ENCODE measurements around the gene IL17B. TPM values are rescaled to one million over a fixed set of nuclear protein-coding genes. Genes with fewer than 3 reads are reported as not detected.

Gene IL17B
- total and polyA plus RNA-seq, 2 donors (not counting 3 experiments of a cell fraction or from before 2014, with no cell fraction given) = not detected

GRCh38 chr5:149381986-149382338 lies 2.9 kb upstream of the IL17B start:
- Histone ChIP-seq H3K27ac (ENCODE audit: insufficient read depth, low read depth, low read length) (no peak overlapping the region), H3K9ac (replicated peaks; ENCODE audit: extremely low read depth, insufficient read depth, low read length) (no peak overlapping the region), H3K4me1 (ENCODE audit: control insufficient read depth, extremely low read depth, insufficient read depth, low read length) (no peaks in the 10 kb centered on the region), H3K27me3 (ENCODE audit: control insufficient read depth in 2 of 2, insufficient read depth in 2 of 2, low read length in 2 of 2) (no peaks in the 10 kb centered on the region), H2AFZ (ENCODE audit: low read depth, low read length) (no peak overlapping the region), H4K20me1 (replicated peaks; ENCODE audit: control insufficient read depth, extremely low read depth, insufficient read depth, low read length) (no peaks in the 10 kb centered on the region), H3K36me3 (ENCODE audit: control insufficient read depth in 2 of 2, extremely low read depth in 1 of 2, insufficient read depth in 2 of 2, low read length in 2 of 2) (no peaks in the 10 kb centered on the region), H3K4me3 (replicated peaks in 1 of 3; ENCODE audit: insufficient read depth in 1 of 3, low read depth in 1 of 3, low read length in 3 of 3) (no peak overlapping the region), H3K79me2 (ENCODE audit: control insufficient read depth, insufficient read depth, low read length) (no peaks in the 10 kb centered on the region), H3K9me3 (replicated peaks; ENCODE audit: control insufficient read depth, insufficient read depth, low read length) (no peaks in the 10 kb centered on the region), H3K4me2 (ENCODE audit: insufficient read depth, low read length) (no peak overlapping the region), H3K9me1 (replicated peaks; ENCODE audit: control insufficient read depth, extremely low read depth, insufficient read depth, low read length) (no peaks in the 10 kb centered on the region)
- no TSS peak for BruUV-seq (replicated peaks)
- peak; percentile 88 for FAIRE-seq
- peak; percentile 60 for DNase-seq (ENCODE audit: low read depth, low spot score)
- dilution Hi-C loops (cut with MboI; ENCODE audit: extremely low pct_ligation_motif_present, low sequenced_read_pairs) (no loop called here), intact Hi-C loops (cut with micrococcal nuclease) (loop anchor here (1.0 kb wide), 3 partner anchors 49 to 236 kb away; no protein-coding TSS in a partner anchor)
- POLR2A ChIA-PET = no interaction called here
- CTCF ChIA-PET = interaction anchor here (0.6 to 4.5 kb wide), 25 partner anchors 9 to 441 kb away, joined by 3 to 79 read pairs (median 5); no protein-coding TSS in a partner anchor
- TF ChIP-seq MAX (IDR thresholded peaks at IDR 0.05; ENCODE audit: insufficient read depth, insufficient read length) = no peak
- TF ChIP-seq CTCF (IDR thresholded peaks at IDR 0.05; ENCODE audit: extremely low read depth in 1 of 2, insufficient read depth in 1 of 2, low read depth in 1 of 2, low read length in 2 of 2) = peak; percentile 86 to 97

GRCh38 chr5:149381261-149381985 lies 2.3 kb upstream of the IL17B start:
- Histone ChIP-seq H2AFZ (ENCODE audit: low read depth, low read length) (no peak overlapping the region), H3K4me2 (ENCODE audit: insufficient read depth, low read length) (no peak overlapping the region), H3K79me2 (ENCODE audit: control insufficient read depth, insufficient read depth, low read length) (no peaks in the 10 kb centered on the region), H3K27ac (ENCODE audit: insufficient read depth, low read depth, low read length) (no peak overlapping the region), H3K9me3 (replicated peaks; ENCODE audit: control insufficient read depth, insufficient read depth, low read length) (no peaks in the 10 kb centered on the region), H3K4me3 (replicated peaks in 1 of 3; ENCODE audit: insufficient read depth in 1 of 3, low read depth in 1 of 3, low read length in 3 of 3) (no peak overlapping the region), H3K9me1 (replicated peaks; ENCODE audit: control insufficient read depth, extremely low read depth, insufficient read depth, low read length) (no peaks in the 10 kb centered on the region), H3K4me1 (ENCODE audit: control insufficient read depth, extremely low read depth, insufficient read depth, low read length) (no peaks in the 10 kb centered on the region), H3K36me3 (ENCODE audit: control insufficient read depth in 2 of 2, extremely low read depth in 1 of 2, insufficient read depth in 2 of 2, low read length in 2 of 2) (no peaks in the 10 kb centered on the region), H4K20me1 (replicated peaks; ENCODE audit: control insufficient read depth, extremely low read depth, insufficient read depth, low read length) (no peaks in the 10 kb centered on the region), H3K27me3 (ENCODE audit: control insufficient read depth in 2 of 2, insufficient read depth in 2 of 2, low read length in 2 of 2) (no peaks in the 10 kb centered on the region), H3K9ac (replicated peaks; ENCODE audit: extremely low read depth, insufficient read depth, low read length) (no peak overlapping the region)
- FAIRE-seq (no peak), DNase-seq (ENCODE audit: low read depth, low spot score) (no peak)
- TF ChIP-seq FOS (IDR thresholded peaks at IDR 0.05; ENCODE audit: borderline replicate concordance, insufficient read depth, low read length) (no peak), GATA2 (IDR thresholded peaks at IDR 0.05; ENCODE audit: insufficient read depth, insufficient read length, low read depth, low read length) (no peak), POLR2AphosphoS5 (IDR thresholded peaks at IDR 0.05; ENCODE audit: insufficient read depth, low read depth, low read length) (no peak), JUN (IDR thresholded peaks at IDR 0.05; ENCODE audit: borderline replicate concordance, insufficient read depth, insufficient read length, low read depth) (no peak), MAX (IDR thresholded peaks at IDR 0.05; ENCODE audit: insufficient read depth, insufficient read length) (no peak), MYC (IDR thresholded peaks at IDR 0.05; ENCODE audit: low read depth, low read length) (no peak), POLR2A (IDR thresholded peaks at IDR 0.05; ENCODE audit: low read depth, low read length) (no peak), EZH2 (IDR thresholded peaks at IDR 0.05; ENCODE audit: borderline replicate concordance, low read depth, low read length, severe bottlenecking) (no peak), CTCF (IDR thresholded peaks at IDR 0.05; ENCODE audit: extremely low read depth in 1 of 2, insufficient read depth in 1 of 2, low read depth in 1 of 2, low read length in 2 of 2) (no peak)
- ChIA-PET CTCF (interaction anchor here (0.6 to 4.5 kb wide), 17 partner anchors 8 to 237 kb away, joined by 3 to 79 read pairs (median 10); no protein-coding TSS in a partner anchor), POLR2A (no interaction called here)
- BruUV-seq (replicated peaks) = no TSS peak
- intact Hi-C loops (cut with micrococcal nuclease) (no loop called here), dilution Hi-C loops (cut with MboI; ENCODE audit: extremely low pct_ligation_motif_present, low sequenced_read_pairs) (no loop called here)

All from endothelial cell of umbilical vein (primary cell).